ENCODE results near the gene JMJD8.
"Not testable (repeated sequence)": the region's sequence is repeated elsewhere in the genome, so short reads cannot be mapped to it uniquely, and the experiment has no call there.

Gene JMJD8

DNA sequence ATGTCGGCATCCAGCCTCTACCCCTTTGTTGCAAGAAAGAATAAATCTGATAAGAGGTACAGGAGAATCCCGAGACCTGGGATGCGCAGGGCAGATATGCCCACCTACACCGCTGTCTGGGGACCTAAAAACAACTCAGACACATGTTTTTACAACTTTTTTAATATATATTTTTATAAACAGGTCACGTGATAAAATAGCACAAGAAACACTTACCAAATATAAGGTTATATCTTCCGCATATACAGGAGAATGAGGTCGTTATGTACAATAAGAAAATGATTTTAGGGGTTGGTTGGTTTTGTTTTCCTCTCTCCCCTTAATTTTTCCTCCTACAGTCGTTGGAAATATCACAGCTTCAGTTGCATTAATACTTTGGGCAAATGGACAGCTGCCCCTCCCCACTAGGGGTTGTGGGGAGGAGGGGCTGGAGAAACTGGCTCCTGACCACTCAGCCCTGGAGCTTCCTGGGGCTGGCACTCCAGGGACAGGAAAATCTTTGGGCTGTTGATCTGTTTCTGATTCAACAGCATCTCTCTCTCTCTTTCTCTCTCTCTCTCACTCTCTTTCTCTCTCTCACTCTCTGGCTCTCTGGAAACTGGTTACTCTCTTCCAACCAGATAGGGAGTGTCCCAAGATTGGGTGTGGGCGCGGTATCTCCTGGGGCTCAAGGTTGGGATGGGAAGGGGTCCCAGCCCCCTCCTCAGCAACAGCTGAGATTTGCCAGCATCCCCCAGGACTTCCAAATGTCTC is 8.4 kb upstream of the JMJD8 start:
- DNase-seq = no peak

- DNase-seq = not testable (repeated sequence)
These were observed 7.1 kb upstream of the JMJD8 start for GRCh38 chr16:691242-691641.

GRCh38 chr16:689175-689897 is 5.2 kb upstream of the JMJD8 start:
- DNase-seq = no peak

- no peak for DNase-seq
These were observed 3.4 kb upstream of the JMJD8 start for GRCh38 chr16:687499-687898.

- DNase-seq = no peak
These were observed 2.5 kb upstream of the JMJD8 start for GRCh38 chr16:686459-687260.

- no peak for DNase-seq
These were observed 1.8 kb upstream of the JMJD8 start for GRCh38 chr16:685967-686366.

- DNase-seq = no peak
These were observed 995 bp upstream of the JMJD8 start for GRCh38 chr16:684961-685696.

DNA sequence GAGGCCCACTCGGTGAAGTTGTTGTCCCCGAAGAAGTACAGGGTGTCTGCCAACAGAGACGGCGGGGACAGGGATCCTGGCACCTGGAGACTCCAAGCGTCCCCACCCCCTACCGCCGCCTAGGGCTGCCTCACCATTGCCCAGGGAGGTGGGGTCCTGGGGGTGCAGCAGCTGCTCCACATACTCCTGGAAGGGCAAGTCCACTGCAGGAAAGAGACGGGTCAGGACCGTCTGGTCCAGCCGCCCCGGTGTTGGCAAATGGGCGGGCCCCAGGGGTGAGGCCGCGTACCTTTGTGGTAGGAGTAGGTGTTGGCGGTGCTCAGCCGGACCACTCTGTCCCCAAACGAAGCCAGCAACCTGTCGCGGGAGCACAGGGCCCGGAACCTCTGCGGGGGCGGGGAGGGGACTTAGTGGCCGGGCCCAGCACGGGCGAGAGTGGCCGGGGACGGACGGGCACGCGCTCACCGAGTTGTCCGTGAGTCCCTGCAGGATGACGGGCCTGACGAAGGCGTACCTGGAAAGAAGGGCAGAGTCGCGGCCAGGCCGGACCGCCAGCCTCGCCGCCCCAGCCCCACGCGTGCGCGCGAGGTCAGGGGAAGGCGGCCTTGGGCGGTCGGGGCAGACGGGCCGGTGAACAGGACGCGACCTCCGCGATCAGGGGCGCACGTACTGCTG is 601 bp downstream of the JMJD8 start:
- no peak for DNase-seq

DNA sequence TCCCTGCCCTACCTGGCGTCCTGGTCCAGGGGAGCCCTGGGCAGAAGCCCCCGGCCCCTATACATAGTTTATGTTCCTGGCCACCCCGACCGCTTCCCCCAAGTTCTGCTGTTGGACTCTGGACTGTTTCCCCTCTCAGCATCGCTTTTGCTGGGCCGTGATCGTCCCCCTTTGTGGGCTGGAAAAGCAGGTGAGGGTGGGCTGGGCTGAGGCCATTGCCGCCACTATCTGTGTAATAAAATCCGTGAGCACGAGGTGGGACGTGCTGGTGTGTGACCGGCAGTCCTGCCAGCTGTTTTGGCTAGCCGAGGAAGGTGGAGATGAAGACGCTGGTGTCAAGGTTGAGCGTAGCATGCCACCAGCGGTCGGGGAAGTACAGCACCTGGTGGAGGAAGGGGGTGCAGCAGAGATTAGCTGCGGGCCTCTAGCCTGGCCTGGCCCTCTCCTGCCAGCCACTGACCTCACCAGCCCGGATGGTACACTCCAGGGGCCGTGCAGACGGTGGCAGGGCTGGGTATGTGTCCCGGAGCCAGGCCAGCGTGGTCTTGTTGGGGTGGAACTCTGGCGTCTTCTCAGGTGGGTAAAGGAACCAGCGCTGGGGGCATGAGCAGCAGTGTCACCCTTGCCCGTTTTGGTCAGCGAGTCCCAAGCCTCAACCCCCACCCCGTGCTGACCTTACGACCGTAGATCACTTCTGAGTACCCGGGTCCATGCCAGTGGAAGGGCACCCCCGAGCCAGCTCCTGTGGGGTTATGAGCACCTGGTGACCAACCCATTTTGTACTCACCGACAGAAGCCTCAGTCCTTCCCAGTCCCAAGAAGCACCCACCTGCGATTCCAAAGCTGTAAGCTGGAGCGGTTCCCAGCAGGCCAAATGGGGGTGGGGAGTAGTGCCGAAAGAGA is 1.4 kb downstream of the JMJD8 start:
- DNase-seq = no peak

- DNase-seq = no peak
These were observed 2.2 kb downstream of the JMJD8 start for GRCh38 chr16:681746-682427.

DNA sequence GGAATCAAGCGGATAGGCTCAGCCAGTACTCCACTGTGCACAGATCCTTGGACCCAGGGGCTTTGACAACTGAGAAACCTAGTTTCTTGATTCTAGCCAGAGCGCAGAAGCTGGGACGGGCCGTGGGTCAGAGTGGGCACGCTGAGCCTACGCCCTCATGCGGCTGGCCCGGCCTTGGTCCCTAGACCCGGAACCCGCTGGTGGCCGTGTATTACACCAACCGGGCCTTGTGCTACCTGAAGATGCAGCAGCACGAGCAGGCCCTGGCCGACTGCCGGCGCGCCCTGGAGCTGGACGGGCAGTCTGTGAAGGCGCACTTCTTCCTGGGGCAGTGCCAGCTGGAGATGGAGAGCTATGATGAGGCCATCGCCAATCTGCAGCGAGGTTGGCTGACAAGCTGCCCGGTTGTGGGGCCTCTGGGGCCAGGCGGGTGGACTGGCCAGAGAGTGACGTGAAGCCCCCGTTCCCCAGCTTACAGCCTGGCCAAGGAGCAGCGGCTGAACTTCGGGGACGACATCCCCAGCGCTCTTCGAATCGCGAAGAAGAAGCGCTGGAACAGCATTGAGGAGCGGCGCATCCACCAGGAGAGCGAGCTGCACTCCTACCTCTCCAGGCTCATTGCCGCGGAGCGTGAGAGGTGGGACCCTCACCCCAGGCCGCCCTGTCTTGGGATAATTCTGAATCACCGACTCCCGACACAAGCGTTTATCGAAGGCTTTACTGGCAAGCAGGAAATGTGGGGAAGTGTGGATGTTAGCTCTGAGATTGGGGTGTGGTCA is 3.0 kb downstream of the JMJD8 start:
- peak in 1 of 5 experiments; percentile 26 for DNase-seq

GRCh38 chr16:680625-680945 is 3.5 kb downstream of the JMJD8 start:
- no peak for DNase-seq

GRCh38 chr16:679814-680624 is 4.1 kb downstream of the JMJD8 start, which contains the start of gene STUB1:
Gene STUB1 (plus strand): TSS chr16:680410. CDS start chr16:680526, 116 bp downstream.
- peak; percentile 80 to 84 (median 81) for DNase-seq

- DNase-seq = peak in 3 of 5 experiments; percentile 45 to 63 (median 49)
These were observed 5.0 kb downstream of the JMJD8 start for GRCh38 chr16:678858-679813.

- no peak for DNase-seq
These were observed 5.8 kb downstream of the JMJD8 start for GRCh38 chr16:678209-678857.

- DNase-seq = no peak
These were observed 6.6 kb downstream of the JMJD8 start for GRCh38 chr16:677316-678190.
